Measurements from ENCODE around the gene CIP2A.
"Not testable (repeated sequence)": the region's sequence is repeated elsewhere in the genome, so short reads cannot be mapped to it uniquely, and the experiment has no call there.

Gene CIP2A

GRCh38 chr3:108589081-108589997 is at the start of gene CIP2A, which contains the start of gene DZIP3:
Gene CIP2A, minus strand, starts transcription at chr3:108589438. Its CDS starts 63 bp downstream, at chr3:108589375.
Gene DZIP3, plus strand, starts transcription at chr3:108589722. Its CDS starts 15,685 bp downstream, at chr3:108605407.
- DNase-seq = peak; percentile 97

- no peak for DNase-seq
Measured at GRCh38 chr3:108629974-108630373, 40.7 kb upstream of the CIP2A start.

- DNase-seq = no peak
Measured at GRCh38 chr3:108623504-108623903, 34.3 kb upstream of the CIP2A start.

GRCh38 chr3:108620250-108620649 is 31.0 kb upstream of the CIP2A start:
- DNase-seq = no peak

- not testable (repeated sequence) for DNase-seq
Measured at GRCh38 chr3:108616090-108616489, 26.9 kb upstream of the CIP2A start.

- DNase-seq = no peak
Measured at GRCh38 chr3:108610651-108611050, 21.4 kb upstream of the CIP2A start.

GRCh38 chr3:108608750-108609149 is 19.5 kb upstream of the CIP2A start:
- DNase-seq = no peak

GRCh38 chr3:108605491-108605890 is 16.3 kb upstream of the CIP2A start:
- DNase-seq = no peak

- no peak for DNase-seq
Measured at GRCh38 chr3:108605028-108605427, 15.8 kb upstream of the CIP2A start.

- DNase-seq = no peak
Measured at GRCh38 chr3:108603691-108604090, 14.5 kb upstream of the CIP2A start.

GRCh38 chr3:108602935-108603294 is 13.7 kb upstream of the CIP2A start:
- no peak for DNase-seq

- DNase-seq = peak; percentile 29
Measured at GRCh38 chr3:108602249-108602934, 13.2 kb upstream of the CIP2A start.

- DNase-seq = no peak
Measured at GRCh38 chr3:108599677-108600409, 10.6 kb upstream of the CIP2A start.

GRCh38 chr3:108598375-108598774 is 9.1 kb upstream of the CIP2A start:
- no peak for DNase-seq

- no peak for DNase-seq
Measured at GRCh38 chr3:108595321-108595720, 6.1 kb upstream of the CIP2A start.

- no peak for DNase-seq
Measured at GRCh38 chr3:108590460-108590859, 1.2 kb upstream of the CIP2A start.

- no peak for DNase-seq
Measured at GRCh38 chr3:108589998-108590323, 723 bp upstream of the CIP2A start.

- peak; percentile 43 for DNase-seq
Measured at GRCh38 chr3:108588601-108589000, 637 bp downstream of the CIP2A start.

GRCh38 chr3:108578064-108578463 is 11.2 kb downstream of the CIP2A start:
- DNase-seq = no peak

- no peak for DNase-seq
Measured at GRCh38 chr3:108569336-108569735, 19.9 kb downstream of the CIP2A start.

- DNase-seq = no peak
Measured at GRCh38 chr3:108566599-108566998, 22.6 kb downstream of the CIP2A start.

- DNase-seq = no peak
Measured at GRCh38 chr3:108565506-108565905, 23.7 kb downstream of the CIP2A start.

GRCh38 chr3:108564564-108564963 is 24.7 kb downstream of the CIP2A start:
- no peak for DNase-seq

GRCh38 chr3:108562565-108562964 is 26.7 kb downstream of the CIP2A start:
- DNase-seq = no peak
